ENCODE measurements around the gene NUP133.

GRCh38 chr1:229445828-229446227 lies 62.3 kb downstream of the NUP133 start:
- TF ChIP-seq POLR2A (IDR thresholded peaks at IDR 0.05): no peak
- TF ChIP-seq, protein P1, sequence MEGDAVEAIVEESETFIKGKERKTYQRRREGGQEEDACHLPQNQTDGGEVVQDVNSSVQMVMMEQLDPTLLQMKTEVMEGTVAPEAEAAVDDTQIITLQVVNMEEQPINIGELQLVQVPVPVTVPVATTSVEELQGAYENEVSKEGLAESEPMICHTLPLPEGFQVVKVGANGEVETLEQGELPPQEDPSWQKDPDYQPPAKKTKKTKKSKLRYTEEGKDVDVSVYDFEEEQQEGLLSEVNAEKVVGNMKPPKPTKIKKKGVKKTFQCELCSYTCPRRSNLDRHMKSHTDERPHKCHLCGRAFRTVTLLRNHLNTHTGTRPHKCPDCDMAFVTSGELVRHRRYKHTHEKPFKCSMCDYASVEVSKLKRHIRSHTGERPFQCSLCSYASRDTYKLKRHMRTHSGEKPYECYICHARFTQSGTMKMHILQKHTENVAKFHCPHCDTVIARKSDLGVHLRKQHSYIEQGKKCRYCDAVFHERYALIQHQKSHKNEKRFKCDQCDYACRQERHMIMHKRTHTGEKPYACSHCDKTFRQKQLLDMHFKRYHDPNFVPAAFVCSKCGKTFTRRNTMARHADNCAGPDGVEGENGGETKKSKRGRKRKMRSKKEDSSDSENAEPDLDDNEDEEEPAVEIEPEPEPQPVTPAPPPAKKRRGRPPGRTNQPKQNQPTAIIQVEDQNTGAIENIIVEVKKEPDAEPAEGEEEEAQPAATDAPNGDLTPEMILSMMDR (IDR thresholded peaks at IDR 0.05): no peak
